Neural cell (in vitro differentiated cells): ENCODE data around the gene DRD4.

Experiments used
- EP300 ChIP-seq: fragments of 450-650 bp; conservative IDR thresholded peaks from 2 replicates; pipeline ENCODE4 v1.6.1; 2014; ENCODE audit warnings: antibody characterized with exemption, mild to moderate bottlenecking, moderate library complexity; ENCODE audit not compliant: poor library complexity, severe bottlenecking
- EZH2 ChIP-seq: fragments of 200-600, 300-800 bp; shearing (Covaris generic), sonication (generic); IDR thresholded peaks from 2 replicates; pipeline ENCODE4 v1.6.1; 2014; ENCODE audit warnings: antibody characterized with exemption, low read length, borderline replicate concordance, mild to moderate bottlenecking; ENCODE audit not compliant: insufficient read depth, poor library complexity, severe bottlenecking
- POLR2AphosphoS5 ChIP-seq: IDR thresholded peaks from 2 replicates; pipeline ENCODE4 v1.6.1; 2012
- TF ChIP-seq, protein P1 (sequence below): fragments of 450-650 bp; IDR thresholded peaks from 2 replicates; pipeline ENCODE4 v1.5.1; 2014; ENCODE audit warnings: antibody characterized with exemption, mild to moderate bottlenecking, moderate library complexity; ENCODE audit not compliant: poor library complexity, severe bottlenecking

DNA sequence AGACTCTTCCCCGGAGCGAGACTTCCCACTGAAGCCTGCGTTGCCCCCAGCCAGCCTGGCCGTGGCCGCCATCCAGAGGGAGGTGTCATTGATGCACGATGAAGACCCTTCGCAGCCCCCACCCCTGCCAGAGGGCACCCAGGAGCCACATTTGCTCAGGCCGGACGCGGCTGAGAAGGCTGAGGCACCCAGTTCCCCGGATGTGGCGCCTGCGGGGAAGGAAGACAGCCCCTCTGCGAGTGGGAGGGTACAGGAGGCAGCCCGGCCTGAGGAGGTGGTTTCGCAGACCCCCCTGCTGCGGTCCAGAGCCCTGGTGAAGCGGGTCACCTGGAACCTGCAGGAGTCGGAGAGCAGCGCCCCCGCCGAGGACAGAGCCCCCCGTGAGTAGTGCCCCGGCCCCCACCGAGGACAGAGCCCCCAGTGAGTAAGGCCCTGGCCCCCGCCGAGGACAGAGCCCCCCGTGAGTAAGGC is 27.7 kb upstream of the DRD4 start:
- TF ChIP-seq POLR2AphosphoS5 (no peak), EP300 (no peak), EZH2 (no peak)
- TF ChIP-seq, protein P1, sequence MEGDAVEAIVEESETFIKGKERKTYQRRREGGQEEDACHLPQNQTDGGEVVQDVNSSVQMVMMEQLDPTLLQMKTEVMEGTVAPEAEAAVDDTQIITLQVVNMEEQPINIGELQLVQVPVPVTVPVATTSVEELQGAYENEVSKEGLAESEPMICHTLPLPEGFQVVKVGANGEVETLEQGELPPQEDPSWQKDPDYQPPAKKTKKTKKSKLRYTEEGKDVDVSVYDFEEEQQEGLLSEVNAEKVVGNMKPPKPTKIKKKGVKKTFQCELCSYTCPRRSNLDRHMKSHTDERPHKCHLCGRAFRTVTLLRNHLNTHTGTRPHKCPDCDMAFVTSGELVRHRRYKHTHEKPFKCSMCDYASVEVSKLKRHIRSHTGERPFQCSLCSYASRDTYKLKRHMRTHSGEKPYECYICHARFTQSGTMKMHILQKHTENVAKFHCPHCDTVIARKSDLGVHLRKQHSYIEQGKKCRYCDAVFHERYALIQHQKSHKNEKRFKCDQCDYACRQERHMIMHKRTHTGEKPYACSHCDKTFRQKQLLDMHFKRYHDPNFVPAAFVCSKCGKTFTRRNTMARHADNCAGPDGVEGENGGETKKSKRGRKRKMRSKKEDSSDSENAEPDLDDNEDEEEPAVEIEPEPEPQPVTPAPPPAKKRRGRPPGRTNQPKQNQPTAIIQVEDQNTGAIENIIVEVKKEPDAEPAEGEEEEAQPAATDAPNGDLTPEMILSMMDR, result no peak
